ENCODE data around the gene KANSL1.
"Not testable (repeated sequence)": the region's sequence is repeated elsewhere in the genome, so short reads cannot be mapped to it uniquely, and the experiment has no call there.

The KANSL1 gene

DNA sequence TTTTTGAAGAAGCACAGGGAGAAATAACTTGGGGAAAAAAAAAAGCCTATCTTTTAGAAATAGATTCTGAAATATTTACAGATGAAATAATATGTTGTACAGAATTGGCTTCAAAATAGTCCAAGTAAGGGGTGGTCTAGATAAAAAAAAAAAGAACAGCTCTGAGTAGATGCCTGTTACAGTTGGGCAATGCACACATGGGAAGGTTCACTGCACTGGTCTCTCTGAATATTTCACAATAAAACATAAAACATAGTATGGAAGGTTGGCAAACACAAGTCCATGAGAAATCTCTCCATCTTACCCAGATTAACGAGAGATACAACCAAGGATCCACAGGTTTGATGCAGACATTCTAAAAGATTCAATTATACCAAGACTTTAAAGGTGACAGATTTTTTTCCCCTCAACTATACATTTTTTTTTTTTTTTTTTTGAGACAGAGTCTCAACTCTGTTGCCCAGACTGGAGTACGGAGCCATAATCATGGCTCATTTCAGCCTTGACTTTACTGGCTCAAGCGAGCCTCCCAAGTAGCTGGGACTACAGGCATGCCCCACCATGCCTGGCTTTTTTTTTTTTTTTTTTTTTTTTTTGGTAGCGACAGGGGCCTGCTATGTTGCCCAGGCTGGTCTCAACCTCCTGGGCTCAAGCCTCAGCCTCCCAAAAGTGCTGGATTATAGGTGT is 58.0 kb downstream of the KANSL1 start:
- DNase-seq, result no peak

DNA sequence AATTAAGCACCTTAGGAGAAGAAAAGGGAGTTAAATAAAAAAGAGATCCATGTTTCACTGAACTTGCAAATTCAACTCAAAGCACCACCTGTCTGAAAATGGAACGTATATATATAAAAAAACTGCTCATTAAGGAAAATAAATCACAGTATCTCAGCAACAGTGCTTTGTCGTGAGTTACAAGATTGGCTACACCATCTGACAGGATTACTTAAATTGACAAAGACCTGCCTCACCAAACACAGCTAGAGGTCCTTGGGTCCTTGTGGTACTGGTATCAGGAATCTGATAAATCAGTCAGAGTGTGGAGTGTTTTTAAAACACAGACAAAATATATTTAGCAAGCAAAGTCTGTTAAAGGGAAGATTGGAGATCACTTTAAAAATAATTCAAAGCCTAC is 63.9 kb downstream of the KANSL1 start:
- no peak for DNase-seq

DNA sequence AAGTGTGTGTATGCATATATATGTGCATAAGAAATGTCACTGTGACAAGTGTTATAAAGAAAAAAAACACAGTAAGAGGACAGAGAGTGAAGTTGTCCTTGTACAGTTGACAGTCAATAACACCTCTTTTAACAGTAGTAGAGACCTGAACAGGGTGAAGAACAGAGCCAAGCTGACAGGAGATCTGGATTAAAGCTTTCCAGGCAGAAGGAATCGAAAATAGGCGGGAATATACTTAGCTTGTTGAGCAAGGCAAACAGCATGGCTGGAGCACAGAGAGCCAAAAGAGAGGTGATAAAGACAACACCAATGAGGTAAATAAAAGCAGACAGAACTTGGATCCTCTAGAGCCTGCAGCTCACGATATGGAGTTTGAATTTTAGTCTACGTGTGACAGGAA is 64.8 kb downstream of the KANSL1 start:
- DNase-seq, result no peak

DNA sequence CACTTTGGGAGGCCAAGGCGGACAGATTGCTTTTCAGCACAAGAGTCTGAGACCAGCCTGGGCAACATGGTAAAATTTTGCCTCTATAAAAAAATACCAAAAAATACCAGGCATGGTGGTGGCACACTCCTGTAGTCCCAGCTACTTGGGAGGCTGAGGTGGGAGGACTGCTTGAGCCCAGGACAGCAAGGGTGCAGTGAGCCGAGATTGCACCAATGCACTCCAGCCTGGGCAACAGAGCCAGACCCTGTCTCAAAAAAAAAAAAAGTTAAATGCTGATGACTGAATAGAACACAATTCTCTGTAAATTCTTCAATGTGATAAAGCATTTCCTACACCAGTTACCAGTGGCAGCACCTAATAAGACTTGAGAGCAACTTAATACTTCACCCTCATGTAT is 65.7 kb downstream of the KANSL1 start:
- DNase-seq, result no peak

DNA sequence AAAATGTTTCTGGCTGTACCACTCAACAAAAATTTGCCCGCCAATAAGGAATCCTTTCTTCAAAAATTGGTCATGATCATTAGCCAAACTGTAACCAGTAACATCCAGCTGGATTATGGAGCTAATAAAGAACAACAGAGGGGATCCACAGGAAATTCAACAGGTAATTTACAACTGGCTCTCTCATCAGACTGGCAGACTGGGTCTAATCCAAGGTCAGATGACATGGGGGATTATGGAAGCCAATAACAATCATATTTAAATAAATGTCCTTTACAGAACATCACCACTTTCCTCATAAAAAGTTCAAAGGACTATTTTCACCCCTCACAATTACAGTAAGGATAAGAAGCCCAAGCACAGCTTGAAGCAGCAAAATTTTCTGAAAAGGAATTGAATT is 66.4 kb downstream of the KANSL1 start:
- DNase-seq, result no peak

DNA sequence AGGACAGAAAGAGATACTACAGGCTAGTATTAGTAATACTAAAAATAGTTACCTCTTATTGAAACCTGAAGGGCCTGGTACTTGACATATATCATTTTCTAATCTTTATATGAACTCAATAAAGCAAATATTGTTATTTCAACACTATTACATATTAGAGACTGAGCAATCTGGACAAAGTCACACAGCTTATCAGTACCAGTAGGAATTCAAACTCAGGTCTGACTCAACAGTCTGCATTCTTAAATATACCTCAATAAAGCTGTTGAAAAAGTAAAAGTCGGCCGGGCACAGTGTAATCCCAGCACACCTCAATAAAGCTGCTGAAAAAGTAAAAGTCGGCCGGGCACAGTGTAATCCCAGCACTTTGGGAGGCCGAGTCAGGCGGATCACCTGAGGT is 67.4 kb downstream of the KANSL1 start:
- DNase-seq, result no peak

DNA sequence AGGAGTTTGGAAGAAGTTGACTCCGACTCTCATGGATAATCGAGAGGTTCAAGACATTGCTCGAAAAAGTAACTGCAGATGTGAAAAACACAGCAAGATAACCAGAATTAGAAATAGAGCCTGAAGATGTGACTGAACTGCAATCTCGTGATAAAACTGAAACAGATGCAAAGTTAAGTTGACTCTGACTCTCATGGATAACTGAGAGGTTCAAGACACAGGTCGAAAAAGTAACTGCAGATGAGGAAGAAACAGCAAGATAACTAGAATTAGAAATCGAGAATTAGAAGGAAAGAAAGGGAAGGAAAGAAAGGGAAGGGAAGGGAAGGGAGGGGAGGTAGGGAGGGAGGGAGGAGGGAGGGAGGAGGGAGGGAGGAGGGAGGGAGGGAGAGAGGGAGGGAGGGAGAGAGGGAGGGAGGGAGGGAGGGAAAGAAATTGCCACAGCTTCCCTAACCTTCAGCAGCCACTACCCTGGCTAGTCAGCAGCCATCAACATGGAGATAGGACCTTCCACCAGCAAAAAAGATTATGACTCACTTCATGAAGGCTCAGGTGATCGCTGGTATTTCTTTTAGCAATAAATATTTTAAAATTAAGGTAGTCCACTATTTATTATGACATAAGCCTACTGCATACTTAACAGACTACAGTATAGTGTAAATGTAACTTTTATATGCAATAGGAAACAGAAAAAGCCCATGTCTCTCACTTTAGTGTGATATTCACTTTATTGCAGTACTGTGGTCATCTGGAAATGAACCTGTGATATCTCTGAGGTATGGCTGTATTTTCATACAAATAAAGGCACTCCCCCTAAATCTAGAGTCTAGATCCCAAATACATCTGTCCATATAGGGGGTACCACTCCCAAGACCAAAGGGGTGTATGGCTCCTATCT is 68.3 kb downstream of the KANSL1 start:
- no peak for DNase-seq

DNA sequence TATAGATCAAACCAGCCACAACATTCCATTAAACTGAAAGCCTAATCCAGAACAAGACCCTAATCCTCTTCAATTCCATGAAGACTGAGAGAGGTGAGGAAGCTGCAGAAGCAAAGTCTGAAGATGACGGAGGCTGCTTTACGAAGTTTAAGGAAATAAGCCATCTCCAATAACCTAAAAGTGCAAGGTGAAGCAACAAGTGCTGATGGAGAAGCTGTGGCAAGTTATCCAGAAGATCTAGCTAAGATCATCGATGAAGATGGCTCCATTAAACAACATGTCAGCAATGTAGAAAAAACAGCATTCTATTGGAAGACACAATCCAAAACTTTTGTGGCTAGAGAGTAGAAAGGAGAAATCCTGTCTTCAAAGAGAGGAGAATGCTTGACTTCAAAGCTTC is 69.6 kb downstream of the KANSL1 start:
- no peak for DNase-seq

DNA sequence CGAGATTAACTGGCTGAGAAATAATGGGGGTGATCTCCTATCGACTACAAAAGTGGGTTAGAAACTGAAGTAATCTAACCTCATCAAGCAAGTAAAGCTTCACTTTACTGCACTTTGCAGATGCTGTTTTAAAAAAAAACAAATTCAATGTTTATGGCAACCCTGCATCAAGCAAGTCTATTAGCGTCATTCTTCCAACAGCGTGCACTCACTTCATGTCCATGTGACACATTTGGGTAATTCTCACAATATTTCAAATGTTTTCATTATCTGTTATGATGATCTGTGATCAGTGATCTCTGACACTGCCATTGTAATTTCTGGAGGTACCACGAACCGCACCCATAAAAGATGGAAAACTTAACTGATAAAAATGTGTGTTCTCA is 70.8 kb downstream of the KANSL1 start:
- no peak for DNase-seq

DNA sequence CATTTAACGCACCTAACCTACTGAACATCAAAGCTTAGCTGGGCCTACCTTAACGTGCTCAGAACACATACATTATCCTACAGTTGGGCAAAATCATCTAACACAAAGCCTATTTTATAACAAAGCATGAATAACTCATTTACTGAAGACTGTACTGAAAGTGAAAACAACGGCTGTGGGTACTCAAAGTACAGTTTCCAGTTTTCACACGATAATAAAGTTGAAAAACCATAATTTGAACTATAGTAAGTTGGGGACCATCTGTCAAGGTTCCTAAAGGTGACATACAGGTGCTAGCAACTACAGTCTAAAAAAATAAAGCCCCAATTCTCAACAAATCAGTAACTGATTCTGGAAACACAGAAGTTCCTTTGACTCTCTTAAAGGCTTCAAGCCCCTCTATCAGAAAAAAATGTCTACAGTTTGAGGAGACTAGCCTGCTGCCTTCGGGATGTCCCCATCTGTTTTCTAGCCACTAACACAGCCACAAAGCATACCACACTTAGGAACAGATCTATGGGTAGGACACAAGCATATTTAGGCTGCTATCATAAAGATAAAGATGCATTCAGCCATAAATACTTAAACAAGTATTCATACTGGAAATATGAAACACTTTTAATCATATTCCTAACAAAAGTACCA is 71.3 kb downstream of the KANSL1 start:
- no peak for DNase-seq

DNA sequence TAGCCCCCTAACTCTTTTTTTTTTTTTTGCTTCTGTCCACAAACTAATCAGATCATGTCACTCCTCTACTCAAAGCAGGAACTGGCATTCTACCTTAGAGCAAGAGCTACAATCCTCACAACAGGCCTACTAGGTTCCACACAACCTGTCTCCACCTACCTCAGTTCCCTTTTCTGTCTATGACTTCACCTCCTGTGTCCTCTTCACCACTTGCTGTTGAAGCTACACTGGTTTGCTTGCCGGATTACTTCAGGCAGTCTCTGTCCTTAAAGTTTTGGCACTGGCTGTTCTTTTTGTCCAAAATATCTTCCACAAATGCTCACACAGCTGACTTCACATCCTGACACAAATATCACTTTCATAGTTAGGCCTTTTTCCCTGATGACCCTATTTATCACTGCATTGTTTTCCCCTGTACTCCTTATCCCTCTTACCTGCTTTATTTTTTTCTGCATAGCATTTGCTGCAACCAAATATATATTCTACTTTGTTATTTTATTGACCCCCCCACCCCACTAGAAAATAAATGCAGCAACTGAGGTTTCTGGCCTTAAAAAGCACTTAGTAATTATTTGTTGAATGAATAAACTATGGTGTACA is 72.0 kb downstream of the KANSL1 start:
- no peak for DNase-seq

DNA sequence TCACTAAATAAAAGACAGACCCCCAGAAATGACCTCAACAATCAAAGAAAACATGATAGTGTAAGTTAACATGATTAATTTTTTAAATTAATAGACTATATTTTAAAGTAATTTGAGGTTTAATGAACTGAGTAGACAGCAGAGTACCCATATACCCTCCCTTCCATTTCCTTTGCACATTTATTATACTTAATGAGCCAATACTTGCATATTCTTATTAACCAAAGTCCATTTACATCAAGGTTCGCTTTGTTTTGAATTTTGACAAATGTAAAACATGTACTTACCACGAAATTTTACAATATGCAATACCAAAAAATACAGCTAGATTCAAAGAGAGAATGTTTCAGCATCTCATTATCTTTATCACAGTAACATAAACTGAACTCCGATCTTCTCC is 72.7 kb downstream of the KANSL1 start:
- no peak for DNase-seq

DNA sequence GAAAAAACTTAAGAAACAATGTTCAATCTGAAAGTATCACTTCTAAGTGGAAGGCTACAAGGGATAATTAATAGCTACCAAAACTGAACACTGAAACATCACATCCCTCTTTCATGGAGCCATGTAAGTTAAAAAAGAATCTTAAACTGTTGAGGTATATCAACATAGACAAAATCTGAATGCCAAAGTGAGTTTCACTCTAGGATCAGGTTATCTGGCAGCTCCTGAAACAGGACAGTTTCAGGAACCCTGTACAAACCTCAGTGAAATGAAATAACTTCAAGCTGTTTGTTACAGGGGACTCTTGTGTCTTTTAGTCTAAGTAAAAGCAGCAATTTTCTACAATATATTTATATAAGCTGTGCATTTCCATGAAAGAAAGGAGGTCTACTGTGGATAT is 73.2 kb downstream of the KANSL1 start:
- no peak for DNase-seq

DNA sequence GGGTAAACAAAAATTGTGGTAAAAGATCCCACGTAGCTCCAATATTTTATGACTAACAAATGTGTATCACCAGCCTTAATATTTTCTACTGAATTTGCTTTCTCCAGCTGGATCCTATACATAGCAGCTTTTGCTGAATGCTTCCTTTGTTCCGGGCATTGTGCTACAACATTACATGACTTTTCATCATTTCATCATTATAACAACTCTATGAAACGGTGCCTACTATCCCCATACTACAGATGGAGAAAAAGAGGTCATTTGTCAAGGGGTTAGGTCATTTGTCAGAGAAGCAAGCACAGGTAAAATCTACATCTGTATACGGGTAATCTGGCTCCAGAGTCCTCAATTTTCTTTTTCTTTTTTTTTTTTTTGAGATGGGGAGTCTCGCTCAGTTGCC is 74.3 kb downstream of the KANSL1 start:
- DNase-seq, result no peak

DNA sequence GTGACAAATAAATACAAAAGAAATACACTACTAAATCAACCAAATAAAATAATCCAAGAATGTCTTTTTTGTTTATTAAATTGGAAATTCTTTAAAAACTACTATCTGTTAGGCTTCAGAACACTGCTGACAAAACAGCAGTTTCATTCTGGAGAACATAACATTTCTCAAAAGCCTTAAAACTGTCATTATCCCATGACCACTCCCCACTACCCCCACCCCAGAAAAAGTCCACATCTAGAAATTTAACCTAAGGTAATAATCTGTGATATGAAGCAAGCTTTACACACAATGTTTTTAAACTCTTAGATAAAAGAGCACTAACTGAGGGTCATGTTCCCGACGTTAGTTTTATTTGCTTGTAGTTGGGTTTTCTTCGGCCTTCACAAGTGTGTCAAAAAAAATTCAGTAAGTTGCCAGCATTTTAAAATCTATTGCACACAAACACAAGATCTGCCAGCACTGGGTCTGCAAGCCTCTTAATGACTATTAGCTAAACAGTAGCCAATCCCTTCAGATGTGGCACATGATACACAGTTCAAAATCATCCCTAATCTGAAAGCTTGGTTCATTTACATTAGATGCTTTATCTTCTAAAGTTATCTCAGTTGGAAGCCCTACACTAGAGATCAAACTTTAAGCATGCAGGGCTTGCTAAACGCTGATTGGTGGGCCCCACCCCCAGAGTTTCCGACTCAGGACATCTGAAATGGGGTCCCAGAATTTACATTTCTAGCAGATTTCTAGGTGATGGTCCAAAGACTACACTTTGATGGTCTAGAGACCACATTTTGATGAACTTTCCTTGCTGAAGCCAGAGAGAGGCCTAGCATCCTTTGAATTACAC is 75.2 kb downstream of the KANSL1 start:
- DNase-seq, result no peak

DNA sequence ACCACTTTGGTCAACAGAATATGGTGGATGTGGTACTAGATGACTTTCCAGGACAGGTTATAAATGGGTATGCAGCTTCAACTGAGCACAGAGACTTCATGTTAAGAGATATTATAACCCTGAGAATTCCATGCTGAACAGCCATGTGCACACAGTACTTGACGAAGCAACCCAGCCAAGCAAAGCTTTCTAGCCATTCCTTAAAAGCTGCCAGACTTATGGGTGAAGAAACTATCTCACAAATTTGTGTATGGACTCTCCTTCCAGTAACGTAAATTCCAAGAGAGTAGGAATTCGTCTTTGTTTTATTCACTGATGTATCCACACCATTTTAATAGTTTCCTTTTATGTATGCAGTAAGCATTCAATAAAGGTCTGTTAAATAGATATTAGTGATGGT is 76.1 kb downstream of the KANSL1 start:
- DNase-seq, result no peak

DNA sequence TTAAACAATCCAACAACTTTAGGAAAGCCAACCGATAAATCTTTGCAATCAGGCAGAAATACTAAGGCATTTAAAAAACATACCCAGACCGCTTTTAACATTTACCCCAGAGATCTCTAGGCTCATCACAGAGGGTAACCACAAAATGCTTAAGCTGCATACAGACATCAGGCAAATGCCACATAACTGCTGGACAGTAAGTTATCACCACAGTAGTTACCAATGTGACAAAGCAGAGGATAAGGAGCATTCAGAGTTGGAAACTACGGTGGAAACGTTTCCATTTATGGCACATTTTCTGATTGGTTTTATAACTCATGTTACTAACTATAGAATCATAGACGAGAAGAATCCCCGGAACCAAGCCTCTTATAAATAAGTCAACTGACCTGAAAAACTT is 77.5 kb downstream of the KANSL1 start:
- DNase-seq, result no peak

DNA sequence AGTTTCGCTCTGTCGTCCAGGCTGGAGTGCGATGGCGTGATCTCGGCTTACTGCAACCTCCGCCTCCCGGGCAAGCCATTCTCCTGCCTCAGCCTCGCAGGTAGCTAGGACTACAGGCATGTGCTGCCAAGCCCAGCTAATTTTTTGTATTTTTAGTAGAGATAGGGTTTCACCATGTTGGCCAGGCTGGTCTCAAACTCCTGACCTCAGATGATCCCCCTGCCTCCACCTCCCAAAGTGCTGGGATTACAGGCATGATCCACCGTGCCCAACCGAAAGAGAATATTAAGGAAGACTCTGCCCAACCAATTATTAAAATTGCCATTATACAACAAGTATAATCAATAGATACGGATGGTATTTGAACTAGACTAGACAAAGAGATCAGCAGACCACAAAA is 82.0 kb downstream of the KANSL1 start:
- not testable (repeated sequence) for DNase-seq

DNA sequence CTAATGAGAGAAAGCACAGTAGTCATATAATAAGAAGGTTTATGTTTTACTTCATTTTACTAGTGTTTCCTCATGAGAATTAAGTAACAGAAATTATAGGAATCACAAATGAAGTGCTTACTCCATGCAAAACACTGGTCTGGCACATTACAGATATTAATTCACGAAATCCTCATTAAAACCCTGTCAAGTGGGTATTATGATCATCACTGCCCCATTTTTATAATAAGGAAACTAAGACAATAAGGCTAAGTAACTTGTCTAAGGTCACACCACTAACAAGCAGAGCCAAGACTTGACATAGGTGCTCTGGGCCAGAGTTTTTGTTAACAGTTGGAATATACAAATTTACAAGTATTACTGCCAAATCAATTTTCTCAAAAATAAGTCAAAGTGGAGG is 83.0 kb downstream of the KANSL1 start:
- DNase-seq, result no peak

DNA sequence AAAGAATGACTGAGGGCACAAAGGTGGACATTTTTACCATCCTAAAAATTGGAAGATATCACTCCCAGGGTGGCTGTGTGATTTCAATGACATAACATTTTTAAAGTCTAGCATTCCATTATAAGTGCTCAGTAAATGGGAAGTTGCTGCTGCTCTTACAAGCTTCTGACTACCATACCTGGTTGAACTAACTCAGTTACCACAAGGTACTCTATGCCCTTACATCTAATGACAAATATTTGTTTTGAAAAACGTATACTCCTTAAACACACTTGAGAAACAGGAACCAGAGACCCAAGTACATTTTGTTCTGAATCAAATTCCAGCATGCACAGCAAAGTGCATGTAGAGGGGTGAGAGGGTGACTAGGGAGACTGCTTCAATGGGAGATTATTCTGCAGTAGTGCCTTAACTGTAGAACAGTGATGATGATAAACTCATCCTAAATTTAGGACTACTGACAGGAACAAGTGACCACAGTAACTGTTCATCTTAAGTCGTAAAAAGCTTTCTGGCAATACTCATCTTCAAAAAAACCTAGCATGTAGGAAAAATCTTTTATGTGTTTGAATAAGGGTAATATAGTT is 83.5 kb downstream of the KANSL1 start:
- DNase-seq, result no peak

DNA sequence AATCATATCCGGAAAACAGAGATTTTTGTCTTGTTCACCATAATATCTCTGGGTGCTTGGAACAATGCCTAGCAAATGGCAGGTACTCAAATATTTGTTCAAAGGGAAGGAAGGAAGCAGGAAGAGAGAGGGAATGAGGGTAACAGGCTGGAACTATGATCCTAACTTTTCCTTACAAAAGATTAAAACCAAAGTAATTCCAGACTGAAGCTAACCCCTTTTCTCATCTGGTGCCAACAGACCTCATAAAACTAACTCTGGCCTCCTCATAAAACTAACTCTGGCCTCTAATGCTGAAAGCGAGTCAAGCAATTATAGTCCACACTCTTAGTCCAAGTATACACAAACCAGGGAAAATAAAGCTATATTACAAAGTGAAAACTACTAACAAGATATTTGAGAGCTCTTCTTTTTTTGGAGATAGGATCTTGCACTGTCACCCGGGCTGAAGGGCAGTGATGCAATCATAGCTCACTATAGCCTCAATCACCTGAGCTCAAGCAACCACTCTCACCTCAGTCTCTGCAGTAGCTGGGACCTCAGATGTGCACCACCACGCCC is 84.6 kb downstream of the KANSL1 start:
- no peak for DNase-seq

DNA sequence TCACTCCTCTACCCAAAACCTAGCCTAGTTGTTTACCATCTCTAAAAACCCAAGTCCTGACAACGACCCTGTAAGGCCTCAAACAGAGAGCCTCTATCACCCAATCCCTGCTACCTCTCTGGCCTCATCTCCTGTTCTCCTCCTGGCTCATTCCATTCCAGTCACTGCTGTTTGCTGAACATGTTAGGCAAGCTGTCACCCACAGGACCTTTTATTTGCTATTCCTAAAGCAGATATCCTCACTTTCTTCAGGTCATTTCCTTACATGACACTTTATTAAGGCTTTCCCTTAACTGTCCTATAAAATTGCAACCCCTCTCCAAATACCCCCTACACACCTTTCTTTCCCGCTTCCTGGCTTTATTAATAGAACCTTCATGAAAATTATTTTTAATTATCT is 85.1 kb downstream of the KANSL1 start:
- DNase-seq, result no peak

Measured in SW 1271 (cell line).